NCI-H82 treated with DMSO at 0.1 percent for 48 hours (cell line): ENCODE results near the gene CDC42SE2.
"Not testable (repeated sequence)": the region's sequence is repeated elsewhere in the genome, so short reads cannot be mapped to it uniquely, and the experiment has no call there.

ENCODE experiments used
- DNase-seq: peaks from one replicate; lab custom pipeline; 2025; ENCODE audit not compliant: unreplicated experiment; lab: John Stamatoyannopoulos, UW

CDC42SE2 gene

DNA sequence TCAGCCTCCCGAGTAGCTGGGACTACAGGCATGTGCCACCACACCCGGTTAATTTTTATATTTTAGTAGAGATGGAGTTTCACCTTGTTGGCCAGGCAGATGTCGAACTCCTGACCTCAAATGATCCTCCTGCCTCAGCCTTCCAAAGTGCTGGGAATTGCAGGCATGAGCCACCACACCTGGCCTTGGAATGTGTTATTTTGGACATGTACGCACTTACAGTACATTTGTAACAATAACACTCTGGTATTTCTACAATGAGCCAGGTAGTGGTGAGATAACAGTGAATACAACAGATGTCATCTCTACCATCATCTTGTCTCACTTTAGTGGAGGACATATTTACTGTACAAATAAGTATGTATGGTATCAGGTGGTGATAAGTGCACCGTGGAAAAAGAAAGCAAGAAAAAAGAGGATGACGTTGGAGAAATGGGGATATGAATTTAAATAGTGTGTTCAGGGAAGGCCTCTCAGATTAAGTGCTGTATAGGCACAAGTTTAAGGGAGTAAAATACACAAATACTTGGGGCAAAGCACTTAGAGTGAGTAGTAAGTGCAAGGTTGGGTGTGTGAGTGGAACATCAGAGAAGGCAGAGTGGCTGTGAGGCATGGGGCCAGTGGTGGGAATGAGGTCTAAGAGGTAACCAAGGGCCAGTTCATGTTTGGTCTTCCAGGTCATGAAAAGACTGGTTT, 100.1 kb downstream of the CDC42SE2 start:
- no peak for DNase-seq

DNA sequence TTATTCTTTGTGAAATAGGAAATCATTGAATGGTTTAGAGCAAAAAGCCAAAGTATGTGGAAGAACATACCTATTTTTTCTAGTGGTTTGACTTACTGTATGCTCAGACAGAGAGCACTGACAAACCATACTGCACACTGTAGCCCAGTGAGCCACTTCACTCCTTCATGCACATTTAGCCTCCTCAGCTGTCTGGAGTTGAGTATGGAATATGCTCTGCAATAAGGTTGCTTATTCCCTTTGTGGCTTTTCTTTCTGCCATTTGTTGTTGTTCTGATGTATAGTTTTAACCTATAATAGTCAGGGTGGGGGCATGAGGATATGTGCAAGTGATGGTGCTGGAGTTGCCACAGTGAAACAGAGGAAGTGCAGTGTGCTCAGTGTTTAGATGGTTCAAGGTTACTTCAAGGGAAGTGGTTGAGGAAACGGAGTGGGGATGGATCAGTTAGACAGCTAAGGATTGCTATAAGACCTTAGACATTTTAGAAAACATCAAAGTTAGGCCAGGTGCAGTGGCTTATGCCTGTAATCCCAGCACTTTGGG, 100.7 kb downstream of the CDC42SE2 start:
- no peak for DNase-seq

DNA sequence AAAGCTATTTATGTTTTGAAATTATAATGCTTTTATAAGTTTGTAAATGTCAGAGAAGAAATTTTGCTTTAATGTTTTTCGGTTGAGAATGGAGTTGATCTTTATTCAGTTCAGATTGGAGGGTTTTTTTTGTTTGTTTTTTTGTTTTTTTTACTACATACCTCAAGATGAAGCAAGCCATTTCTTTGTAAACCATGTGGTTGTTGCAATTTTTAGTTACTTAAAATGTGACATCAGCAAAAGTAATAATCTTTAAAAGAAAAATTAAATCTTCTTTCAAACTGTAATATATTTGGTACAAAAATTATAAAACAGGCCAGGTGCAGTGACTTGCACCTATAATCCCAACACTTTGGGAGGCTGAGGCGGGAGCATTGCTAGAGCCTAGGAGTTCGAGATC, 102.6 kb downstream of the CDC42SE2 start:
- no peak for DNase-seq

DNA sequence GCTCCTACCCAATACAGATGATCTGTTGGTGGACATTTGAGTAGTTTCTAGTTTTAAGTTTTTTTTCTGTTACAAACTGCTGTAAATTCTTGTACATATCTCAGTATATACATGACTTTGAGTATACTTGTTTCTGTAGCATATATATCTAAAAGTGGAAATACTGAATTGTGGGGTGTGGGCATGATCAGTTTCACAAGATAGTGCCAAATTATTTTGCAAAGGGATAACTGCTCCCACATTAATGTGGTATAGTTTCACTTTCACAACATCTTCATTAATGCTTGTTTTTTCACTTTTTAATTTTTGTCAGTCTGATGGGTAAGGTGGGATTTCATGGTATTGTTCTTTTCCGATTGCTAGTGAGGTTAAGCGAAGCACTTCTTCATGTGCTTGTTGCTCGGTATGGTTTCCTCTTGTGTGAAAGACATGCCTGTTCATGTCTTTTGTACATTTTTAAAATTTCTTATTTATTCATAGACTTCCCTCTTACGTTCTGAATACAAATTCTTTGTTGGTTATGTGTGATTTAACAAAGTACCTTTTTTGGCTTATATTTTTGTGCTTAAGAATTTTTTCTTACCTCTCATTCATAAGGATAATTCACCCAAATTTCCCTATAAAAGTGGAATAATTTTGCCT, 103.5 kb downstream of the CDC42SE2 start:
- no peak for DNase-seq

DNA sequence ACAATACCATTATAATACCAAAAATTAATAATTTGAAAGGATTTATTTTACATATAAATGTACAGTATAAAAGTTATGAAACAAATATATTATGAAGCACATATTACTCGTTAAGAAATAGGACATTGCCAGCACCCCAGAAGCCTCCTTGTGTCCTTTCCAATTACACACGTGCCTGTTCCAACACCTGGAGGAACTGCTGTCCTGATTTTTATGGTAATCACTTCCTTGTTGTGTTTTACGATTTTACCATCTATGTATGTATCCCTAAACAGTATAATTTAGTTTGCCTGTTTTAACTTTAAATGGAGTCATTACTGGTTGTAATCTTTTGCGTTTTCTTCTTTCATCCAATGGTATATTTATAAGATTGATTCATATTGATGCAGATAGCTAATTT, 105.0 kb downstream of the CDC42SE2 start:
- no peak for DNase-seq

DNA sequence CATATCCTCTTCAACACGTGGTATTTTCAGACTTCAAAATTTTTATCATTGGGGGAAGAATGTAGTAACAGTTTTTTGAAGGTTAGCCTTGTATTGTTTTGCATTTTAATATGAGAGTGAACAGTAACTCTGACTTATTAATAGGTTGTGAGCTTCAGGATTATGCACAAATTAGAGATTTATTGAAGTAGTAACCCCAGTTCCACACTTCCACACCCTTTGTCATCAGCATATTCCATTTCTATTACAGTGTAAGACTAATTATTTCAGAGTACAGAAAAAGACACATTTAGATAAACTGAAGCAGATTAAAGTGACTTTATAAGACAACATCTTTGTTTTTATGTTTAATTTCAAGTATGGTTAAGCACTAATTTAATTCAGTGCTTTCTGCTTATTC, 105.7 kb downstream of the CDC42SE2 start:
- no peak for DNase-seq

DNA sequence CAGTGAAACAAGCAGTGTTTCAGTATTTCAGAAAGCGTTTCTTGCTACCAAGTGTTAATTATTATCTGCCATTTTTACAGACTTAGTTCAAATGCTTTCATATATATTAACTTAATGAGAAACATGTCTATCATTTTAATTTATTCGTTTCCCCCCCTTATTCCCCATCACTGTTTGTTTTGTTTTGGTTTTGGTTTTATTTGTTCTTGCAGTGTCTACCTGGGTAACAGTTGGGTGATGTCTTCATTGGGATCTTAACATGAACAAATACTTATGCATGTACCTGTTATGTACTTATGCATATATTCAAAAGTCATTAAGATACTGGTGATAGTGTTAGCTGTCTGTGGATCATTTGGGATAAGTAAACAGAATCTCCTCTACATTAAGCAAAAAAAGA, 108.0 kb downstream of the CDC42SE2 start:
- no peak for DNase-seq

DNA sequence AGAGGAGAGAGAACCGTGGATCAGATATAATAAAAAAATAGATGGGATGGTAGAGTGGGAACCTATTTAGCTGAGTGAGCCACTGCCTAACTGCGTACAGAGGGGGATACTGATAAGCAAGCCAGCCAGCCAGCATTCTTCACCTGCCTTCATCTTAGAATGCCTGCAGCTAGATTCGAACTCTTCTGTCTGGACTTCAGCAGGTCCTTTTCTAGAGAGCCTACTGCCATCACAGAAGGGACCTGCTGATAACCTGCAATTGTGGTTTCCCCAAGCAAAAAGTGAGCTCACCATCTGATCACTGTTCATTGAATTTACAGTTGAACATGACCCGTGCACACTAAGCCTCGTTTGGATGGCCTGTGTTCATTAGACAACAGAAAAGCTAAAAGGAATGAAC, 109.4 kb downstream of the CDC42SE2 start:
- DNase-seq = no peak

DNA sequence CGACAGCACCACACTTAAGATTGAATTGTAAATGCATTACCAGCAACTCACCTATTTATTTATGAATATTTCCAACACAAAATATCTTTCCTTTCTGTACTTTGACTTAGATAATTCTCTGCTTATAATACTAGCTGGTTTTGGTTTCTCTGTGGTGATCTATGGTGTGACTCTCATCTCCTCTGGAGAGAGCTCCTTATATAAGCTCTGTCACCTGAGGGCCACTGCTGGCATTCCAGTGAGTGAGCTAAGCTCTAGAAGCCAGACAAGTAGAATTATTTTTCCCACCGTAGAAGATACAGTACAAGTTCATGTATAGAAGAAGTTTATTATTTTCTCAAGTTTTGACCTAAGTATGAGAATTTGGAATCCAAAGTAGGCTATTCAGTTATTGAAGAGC, 111.5 kb downstream of the CDC42SE2 start:
- DNase-seq = no peak

DNA sequence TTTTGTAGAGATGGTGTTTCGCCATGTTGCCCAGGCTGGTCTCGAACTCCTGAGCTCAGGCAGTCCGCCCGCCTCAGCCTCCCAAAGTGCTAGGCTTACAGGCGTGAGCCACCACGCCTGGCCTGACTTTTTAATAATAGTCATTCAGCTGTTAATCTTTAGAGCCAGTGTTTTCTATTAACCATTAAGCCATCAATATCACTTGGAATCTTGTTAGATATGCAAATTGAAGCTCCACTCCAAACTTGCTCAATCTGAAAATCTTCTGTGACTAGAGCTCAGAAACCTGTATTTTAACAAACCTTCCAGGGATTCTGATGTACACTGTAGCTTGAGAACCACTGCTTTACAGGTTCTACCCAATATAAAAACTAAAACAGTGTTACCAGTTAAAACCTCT, 113.5 kb downstream of the CDC42SE2 start:
- no peak for DNase-seq

DNA sequence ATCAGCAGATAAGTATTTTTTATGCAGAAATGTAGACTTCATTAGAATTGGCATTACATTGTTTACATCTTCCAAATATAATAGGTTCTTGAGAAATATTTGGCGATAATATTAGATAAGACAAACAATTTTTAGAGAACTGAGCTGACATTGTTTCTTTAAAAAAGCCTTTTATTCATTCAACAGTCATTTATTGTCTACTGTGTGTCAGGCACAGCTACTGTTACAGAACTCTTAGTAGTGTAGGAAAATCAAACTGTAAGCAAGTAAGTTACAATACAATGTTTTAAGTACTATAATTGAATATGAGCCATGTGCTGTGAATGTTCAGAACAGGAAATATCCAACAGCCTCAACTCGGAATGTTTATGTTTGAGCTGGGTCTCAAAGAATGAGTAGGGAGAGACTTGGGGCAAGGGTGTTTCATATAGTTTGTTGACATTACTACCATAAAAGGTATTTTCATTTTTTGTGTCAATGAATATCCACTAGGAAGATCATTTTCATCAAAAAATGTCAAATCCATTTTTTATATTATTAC, 114.0 kb downstream of the CDC42SE2 start:
- no peak for DNase-seq

DNA sequence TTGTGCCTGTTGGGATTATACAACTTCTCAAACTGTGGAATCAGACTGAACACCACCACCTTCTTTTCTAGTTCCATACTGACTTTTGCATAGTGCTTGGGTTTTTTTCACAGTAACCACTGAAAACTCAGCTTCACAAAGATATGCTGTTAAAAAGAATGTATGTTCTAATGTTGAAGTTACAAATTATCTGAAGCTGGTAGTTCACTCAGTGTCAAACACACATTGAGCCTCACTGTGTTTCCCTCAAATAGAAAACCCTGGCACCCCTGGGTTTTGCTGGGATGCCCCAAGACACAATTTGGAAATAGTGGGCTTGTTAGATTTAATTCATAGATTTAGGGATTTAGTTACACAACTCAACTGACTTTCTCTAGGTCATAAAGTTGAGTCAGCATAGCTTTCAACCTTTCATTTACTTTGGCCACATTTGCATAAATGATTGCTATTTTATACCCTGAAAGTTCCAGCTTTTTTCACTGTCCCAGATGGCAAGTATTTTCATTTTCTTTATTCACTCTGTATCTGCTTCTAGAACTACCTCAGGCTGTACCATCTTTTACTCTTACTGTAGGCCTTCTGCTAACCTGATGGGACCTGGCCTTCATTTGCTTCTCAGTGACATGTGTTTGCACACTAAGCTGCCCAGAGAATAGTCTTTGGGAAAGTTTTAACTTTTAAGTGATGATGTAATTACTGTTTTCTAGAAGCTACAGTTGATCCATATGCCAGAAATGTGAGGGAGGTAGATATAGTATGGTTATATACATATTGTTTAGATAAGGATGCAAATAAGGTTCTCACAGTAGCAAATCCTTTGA, 115.1 kb downstream of the CDC42SE2 start:
- DNase-seq = no peak

DNA sequence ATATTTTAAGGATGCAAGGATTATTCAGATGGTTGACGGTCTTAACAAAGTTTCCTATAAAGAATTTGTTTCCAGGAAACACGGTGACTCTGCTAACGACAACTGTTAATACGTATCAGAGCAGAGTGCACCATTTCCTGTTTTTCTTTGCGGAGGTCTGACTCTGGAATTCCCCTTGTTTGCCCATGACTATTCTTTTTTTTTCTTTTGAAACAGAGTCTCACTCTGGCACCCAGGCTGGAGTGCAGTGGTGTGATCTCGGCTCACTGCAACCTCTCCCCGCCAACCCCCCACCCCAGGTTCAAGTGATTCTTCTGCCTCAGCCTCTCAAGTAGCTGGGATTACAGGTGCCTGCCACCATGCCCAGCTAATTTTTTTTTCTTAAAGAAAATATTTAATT, 115.9 kb downstream of the CDC42SE2 start:
- no peak for DNase-seq

DNA sequence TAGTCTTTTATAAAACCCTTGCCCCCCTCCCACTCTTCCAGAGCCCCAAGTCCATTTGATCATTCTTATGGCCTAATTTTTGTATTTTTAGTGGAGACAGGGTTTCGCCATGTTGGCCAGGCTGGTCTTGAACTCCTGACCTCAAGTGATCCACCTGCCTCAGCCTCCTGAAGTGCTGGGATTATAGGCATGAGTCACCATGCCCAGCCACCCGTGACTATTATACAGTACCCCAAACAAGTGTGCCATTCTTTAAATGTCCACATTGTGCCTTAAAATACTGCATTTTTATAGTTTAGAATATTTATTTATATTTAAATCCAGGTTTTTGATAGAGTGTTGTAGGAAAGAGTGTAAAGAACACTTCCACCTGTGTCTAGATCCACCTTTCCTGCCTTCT, 116.4 kb downstream of the CDC42SE2 start:
- DNase-seq = not testable (repeated sequence)

DNA sequence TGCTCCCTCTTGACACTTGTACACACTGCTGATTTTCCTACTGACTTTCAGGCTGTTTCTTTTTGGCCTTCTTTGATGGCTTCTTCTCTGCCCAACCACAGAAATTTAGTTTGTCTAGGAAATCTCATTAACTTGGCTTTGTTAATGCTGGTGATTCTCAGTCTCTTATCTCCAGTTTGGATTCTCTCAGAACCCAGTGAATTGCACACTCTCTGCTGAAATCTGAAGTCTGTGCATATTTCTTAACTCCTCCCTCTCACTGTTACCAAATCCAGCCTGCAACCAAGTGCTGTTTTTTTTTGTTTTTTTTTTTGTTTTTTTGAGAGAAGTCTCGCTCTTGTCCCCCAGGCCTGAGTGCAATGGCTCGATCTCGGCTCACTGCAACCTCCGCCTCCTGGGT, 117.2 kb downstream of the CDC42SE2 start:
- no peak for DNase-seq

DNA sequence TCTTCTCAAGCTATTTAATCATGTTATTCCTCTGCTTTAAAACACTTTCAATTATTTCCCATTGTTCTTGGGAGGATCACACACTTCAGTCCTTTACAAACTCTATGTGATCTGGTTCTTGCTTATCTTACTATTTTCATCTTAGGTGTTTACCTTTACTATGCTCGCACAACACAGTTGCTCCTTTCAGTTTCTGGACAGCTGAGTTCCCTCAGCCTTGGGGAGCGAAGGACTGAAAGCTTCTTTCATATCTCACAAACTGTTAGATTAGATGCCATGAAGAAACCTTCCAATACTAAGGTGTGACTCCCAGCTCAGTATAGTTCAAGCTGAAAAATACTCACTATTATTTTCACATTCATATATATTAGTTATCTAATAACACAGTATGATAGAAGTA, 117.9 kb downstream of the CDC42SE2 start:
- no peak for DNase-seq

DNA sequence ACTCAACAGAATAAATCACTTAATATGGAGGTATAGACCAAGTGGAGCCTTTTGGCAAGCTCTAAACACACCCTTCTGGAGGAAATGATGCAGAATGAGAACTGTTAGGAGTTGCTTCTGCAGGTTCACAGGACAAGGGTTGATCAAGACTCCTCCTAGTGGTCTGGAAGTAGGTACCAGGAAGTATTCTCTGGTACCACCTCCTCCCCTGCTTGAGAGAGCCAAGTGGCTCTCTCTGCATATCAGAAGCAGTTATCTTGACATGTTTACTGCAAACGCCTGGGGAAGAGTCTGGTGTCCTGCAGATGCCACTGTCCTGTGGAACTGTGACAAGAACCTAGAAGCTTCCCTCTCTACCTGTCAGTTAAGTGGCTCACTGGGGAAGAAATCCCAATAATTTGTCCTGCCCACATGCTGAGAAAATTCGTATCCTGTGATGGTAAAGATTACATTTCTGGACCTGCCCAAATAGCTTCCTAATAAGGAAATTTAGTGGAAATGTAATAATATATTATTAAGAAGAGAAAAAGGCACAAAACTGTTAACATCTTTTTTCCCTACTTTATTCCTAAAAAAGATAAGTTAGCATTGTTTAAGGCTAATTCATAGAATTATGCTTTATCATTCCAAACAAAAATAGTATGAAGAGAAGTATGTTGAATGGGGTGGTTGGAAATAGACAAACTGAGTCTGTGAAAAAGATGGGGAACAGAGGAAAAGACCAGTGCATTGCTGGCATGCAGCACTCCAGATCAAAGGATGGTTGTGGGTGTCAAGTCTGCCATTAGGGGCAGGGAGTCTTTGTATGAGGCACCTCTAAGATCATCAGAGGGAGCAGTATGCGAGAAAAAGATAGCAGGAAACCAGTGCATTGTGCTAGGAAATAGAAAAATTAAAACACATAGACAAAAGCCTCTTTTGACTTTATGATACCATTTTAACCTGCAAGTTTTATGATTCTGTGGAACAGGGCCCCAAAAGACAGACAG, 118.8 kb downstream of the CDC42SE2 start:
- peak; percentile 2 for DNase-seq

DNA sequence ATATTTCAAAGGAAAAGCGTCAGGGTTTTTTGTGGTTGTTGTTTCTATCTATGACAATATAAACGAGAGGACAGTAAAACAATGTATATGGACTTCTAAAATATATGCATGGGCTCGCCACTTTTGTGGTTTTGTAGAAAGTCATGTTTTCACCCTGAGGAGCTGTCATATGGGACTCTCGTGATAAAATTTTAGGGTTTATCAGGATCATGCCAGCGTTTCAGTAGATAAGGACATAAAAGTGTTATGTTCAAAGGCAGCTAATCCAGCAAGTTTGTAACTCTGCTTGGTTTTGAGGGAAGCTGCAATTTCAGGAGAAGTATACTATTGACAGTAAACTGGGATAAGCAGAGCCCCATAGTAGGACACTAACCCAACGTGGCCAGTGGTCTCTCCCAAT, 120.3 kb downstream of the CDC42SE2 start:
- DNase-seq = no peak

DNA sequence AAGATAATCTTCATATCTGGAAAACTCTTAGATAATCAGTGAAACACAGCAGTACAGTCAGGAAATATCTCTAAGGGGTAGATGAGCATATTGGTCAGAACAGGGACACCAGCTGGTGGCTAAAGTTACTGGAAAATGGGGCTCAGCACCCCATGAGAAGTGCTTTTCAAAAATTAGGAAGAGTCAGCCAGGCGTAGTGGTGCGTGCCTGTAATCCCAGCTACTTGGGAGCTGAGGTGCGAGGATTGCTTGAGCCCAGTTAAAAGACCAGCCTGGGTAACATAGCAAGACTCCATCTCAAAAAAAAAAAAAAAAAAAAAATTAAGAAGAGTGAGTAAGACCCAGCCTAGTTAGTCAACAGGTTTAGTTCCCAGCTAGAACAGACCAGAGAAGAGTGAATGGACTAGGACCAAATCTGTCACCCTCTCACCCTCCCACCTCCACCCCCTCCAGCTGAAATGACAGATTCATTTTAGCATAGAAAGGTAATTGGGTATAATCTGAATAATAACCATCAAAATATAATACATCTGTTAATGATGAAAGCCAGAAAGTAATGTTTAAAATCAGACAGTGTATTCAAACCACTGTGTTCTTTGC, 120.9 kb downstream of the CDC42SE2 start:
- DNase-seq = no peak

DNA sequence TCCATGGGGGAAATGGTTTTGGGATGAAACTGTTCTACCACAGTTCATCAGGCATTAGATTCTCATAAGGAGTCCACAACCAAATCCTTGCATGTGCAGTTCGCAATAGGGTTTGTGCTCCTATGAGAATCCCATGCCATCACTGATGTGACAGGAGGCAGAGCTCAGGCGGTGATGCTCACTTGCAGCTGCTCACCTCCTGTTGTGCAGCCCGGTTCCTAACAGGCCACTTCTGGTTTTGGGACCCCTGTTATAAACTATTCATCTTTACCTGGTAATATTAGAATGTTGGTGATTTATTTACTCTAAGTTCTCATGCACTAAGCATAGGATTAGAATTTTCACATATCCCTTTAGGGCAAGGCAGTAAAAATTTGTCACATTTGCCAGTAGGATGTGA, 122.3 kb downstream of the CDC42SE2 start:
- no peak for DNase-seq
